ENCODE results near the gene AFMID. TPM values are rescaled to one million over a fixed set of nuclear protein-coding genes. Genes with fewer than 3 reads are reported as not detected.

AFMID gene
- total RNA-seq, 1 donor from 2014 or later = 26.5 TPM

GRCh38 chr17:78202666-78203065, 15.5 kb downstream of the AFMID start:
- no peak overlapping the region for H3K4me3 Mint-ChIP-seq (ENCODE audit: low read depth)
- peaks cover 8% of the 10 kb centered on the region for H3K4me1 Mint-ChIP-seq (ENCODE audit: low read depth)
- H3K36me3 Mint-ChIP-seq (ENCODE audit: insufficient read depth) = peaks cover 4% of the 10 kb centered on the region
- H3K9me3 Mint-ChIP-seq (ENCODE audit: low read depth) = no peaks in the 10 kb centered on the region
- H3K27ac Mint-ChIP-seq = no peak overlapping the region
- no peaks in the 10 kb centered on the region for H3K27me3 Mint-ChIP-seq
- TF ChIP-seq CTCF (IDR thresholded peaks at IDR 0.05; ENCODE audit: unreplicated experiment) = no peak
- DNase-seq (ENCODE audit: low spot score, unreplicated experiment) = no peak

GRCh38 chr17:78204387-78205123, 17.4 kb downstream of the AFMID start:
- peaks cover 1% of the 10 kb centered on the region for H3K36me3 Mint-ChIP-seq (ENCODE audit: insufficient read depth)
- H3K9me3 Mint-ChIP-seq (ENCODE audit: low read depth) = no peaks in the 10 kb centered on the region
- H3K4me1 Mint-ChIP-seq (ENCODE audit: low read depth) = no peaks in the 10 kb centered on the region
- DNase-seq (ENCODE audit: low spot score, unreplicated experiment) = no peak
- H3K27ac Mint-ChIP-seq = no peak overlapping the region
- H3K4me3 Mint-ChIP-seq (ENCODE audit: low read depth) = no peak overlapping the region
- TF ChIP-seq CTCF (IDR thresholded peaks at IDR 0.05; ENCODE audit: unreplicated experiment) = no peak
- H3K27me3 Mint-ChIP-seq = no peaks in the 10 kb centered on the region

GRCh38 chr17:78205124-78205775, 18.1 kb downstream of the AFMID start:
- TF ChIP-seq CTCF (IDR thresholded peaks at IDR 0.05; ENCODE audit: unreplicated experiment) = no peak
- Mint-ChIP-seq H3K4me3 (ENCODE audit: low read depth) (no peak overlapping the region), H3K27me3 (no peaks in the 10 kb centered on the region), H3K27ac (no peak overlapping the region), H3K36me3 (ENCODE audit: insufficient read depth) (peaks cover 1% of the 10 kb centered on the region), H3K9me3 (ENCODE audit: low read depth) (no peaks in the 10 kb centered on the region), H3K4me1 (ENCODE audit: low read depth) (no peaks in the 10 kb centered on the region)
- DNase-seq (ENCODE audit: low spot score, unreplicated experiment) = no peak

- Mint-ChIP-seq H3K27ac (no peak overlapping the region), H3K36me3 (ENCODE audit: insufficient read depth) (peaks cover 1% of the 10 kb centered on the region), H3K27me3 (no peaks in the 10 kb centered on the region), H3K9me3 (ENCODE audit: low read depth) (no peaks in the 10 kb centered on the region), H3K4me1 (ENCODE audit: low read depth) (no peaks in the 10 kb centered on the region), H3K4me3 (ENCODE audit: low read depth) (no peak overlapping the region)
- TF ChIP-seq CTCF (IDR thresholded peaks at IDR 0.05; ENCODE audit: unreplicated experiment) = no peak
- DNase-seq (ENCODE audit: low spot score, unreplicated experiment) = no peak
Measured at GRCh38 chr17:78206298-78206697, 19.1 kb downstream of the AFMID start.

- H3K27me3 Mint-ChIP-seq = no peaks in the 10 kb centered on the region
- no peaks in the 10 kb centered on the region for H3K36me3 Mint-ChIP-seq (ENCODE audit: insufficient read depth)
- no peak for DNase-seq (ENCODE audit: low spot score, unreplicated experiment)
- no peak overlapping the region for H3K27ac Mint-ChIP-seq
- TF ChIP-seq CTCF (IDR thresholded peaks at IDR 0.05; ENCODE audit: unreplicated experiment) = no peak
- H3K4me3 Mint-ChIP-seq (ENCODE audit: low read depth) = no peak overlapping the region
- H3K9me3 Mint-ChIP-seq (ENCODE audit: low read depth) = no peaks in the 10 kb centered on the region
- H3K4me1 Mint-ChIP-seq (ENCODE audit: low read depth) = no peaks in the 10 kb centered on the region
Measured at GRCh38 chr17:78208486-78208885, 21.3 kb downstream of the AFMID start.

Data from progenitor cell of endocrine pancreas (in vitro differentiated cells).